Inferior parietal cortex (tissue), 1 donor: ENCODE results near the gene C14orf93.
A peak's percentile ranks its signal among the peaks of the same experiment; 100 is the strongest.
"Not testable (repeated sequence)": the region's sequence is repeated elsewhere in the genome, so short reads cannot be mapped to it uniquely, and the experiment has no call there.

Experiments used
- DNase-seq: peaks from one replicate; pipeline ENCODE4 v3.0.0-alpha.2; 2016; ENCODE audit errors: extremely low spot score

Gene C14orf93

DNA sequence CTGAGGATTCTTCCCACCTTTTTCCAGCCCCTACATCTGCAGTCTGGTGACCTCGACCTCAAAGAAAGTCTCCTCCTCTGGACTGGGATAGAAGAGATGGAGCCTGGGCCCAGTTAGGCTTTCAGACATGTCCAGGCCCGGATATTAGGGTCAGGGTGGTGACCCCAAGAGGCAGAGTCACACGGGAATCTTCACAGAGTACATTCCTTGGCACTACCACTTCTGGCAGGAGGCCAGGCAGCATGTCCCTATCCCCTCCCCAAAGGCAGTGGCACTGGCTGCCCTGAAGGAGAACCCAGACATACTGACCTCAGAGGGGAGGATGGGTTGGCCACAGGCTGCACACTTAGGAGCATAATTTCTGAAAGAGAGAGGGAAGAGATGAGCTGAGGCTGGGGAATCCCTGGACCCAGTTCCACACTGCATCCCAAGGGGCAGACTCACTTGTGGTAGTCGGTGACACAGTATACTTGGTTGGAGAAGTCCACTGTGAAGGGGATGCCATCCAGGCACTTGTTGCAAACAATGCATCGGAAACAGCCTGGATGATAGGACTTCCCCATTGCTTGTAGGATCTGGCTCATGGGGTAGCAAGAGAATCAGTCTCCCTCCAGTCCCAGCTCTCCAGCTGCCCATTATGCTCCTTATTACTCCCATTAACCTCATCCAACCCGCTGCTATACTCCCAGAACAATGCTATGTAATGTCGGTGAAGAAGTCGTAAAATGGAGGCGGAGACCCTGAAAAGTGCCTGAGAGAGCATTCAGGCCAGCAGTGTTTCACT, 35.2 kb downstream of the C14orf93 start:
- DNase-seq, result no peak

DNA sequence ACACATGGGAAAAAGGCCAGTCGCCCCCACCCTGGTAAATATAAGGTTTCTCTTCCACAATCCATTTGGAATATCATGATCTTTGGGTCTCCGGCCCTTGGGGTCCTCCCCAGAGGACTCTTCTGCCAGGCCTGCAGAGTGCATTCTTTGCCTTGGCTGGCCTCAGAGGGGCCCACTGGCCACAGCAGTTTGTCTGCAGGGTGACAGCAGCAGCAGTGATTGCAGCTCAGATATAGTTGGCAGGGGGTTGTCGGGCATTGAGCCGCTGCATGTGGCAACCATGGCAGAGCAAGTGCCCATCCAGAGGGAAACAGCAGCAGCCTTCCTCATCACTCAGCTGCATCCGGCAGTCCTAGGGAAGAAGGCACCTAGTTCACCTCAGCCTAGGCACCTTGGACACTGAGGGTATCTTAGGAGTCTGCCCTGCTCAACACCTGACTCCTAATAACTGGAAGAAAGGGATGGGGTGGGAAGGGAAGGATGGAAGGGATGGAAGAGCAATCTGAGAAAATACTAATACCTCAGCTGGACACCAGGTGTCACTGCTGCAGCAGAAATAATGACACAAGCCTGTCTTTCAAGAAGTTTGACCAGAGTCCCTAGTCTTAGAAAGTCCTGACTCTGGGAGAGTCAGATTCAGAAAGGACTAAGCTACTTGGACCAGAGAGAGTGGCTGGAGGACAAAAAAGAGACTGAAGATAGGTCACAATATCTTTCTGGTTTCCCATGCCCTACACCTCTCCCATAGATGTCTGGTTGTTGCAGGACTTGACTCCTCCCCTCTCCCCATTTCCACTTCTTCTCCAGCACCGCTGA, 36.5 kb downstream of the C14orf93 start:
- DNase-seq, result peak; percentile 69

DNA sequence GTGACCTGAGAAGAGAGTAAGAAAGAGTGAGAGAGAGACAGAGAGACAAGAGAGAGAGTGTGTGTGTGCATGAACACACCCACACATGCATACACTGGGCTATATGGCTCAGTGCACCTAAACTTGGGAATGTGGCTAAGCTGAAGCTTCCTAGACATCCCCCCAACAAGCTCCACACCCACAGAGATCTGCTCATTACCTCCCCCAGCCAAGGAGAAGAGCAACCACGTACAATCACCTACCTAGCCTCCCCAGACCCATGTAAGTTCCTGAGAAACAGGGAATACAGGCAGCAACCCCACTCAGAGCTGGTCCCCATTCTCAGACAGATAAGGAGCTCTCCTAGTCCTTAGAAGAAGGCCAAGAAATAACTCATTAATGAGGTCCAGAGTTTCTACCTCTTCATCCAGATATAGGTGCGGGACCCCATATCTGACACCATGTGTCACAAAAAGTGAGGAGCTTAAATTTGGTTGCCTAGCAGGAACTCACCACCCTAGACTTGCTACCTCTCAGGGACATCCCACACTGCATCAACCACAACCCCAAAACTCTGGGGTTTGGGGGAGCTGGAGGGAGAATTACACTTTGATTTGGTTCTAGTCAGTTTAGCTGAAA, 37.5 kb downstream of the C14orf93 start:
- DNase-seq, result no peak

DNA sequence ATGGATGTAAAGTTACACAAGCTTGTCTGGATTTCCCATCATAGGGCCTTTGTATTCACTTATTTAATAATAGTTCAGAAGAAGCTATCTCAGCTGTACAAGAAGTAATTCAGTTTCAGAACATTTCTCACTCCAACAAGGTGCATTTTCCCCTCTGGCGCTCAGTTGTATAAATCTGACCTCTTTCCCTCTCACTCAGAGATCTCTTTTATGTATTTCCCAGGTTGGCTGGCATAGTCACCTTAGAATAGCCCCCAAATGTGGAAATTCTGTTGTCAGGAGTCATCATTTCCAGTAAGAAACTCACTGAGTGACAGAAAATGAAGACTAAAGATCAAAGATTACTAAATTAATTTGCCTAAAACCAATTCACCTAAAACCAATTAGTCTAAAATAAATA, 38.8 kb downstream of the C14orf93 start:
- no peak for DNase-seq

DNA sequence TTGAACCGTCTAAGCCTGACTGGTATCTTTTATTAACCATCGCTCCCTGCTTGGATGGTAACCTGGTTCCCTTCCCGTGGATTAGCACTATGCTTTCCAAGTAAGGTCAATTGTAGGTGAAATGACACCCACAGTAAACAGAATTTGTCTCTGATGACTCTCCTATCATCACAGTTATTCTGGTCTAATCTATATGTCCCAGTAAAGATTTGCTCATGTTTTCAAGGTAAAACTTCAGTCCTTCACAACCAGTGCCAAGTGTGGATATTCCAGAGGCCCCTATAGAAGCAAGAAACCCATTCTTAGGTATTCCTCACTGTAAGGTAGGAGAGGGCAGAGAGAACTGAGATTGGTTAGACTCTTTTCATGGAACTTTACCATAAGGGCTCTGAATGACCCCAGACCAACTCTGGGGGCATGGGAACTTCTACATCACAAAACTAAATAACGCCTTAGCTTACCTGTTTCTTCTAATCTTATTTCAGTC, 43.1 kb downstream of the C14orf93 start:
- no peak for DNase-seq

DNA sequence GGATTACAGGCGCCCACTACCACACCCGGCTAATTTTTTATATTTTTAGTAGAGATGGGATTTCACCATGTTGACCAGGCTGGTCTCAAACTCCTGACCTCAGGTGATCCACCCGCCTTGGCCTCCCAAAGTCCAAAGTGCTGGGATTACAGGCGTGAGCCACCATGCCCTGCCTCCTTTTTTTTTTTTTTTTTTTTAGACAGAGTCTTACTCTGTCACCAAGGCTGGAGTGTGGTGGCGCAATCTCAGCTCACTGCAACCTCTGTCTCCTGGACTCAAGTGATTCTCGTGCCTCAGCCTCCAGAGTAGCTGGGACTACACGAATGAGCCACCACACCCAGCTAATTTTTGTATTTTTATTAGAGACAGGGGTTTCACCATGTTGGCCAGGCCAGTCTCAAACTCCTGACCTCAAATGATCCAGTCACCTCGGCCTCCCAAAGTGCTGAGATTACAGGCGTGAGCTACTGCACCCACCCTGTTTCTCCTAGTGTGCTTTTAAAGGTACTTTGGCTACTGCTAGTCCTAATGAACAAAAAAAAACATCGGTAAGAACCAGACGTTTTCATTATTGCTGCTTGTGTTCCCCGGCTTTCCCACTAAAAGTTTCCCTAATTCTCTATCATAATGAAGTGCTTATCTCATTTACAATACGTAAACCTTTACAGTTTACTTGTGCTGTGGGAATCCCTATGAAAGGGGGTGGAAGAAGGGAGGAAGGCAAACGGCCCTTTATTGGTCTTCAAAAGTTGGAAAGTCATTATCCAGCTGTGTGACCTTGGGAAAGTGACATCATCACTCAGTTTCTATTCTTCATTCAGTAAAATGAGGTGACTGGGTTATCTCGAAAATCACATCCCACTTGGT, 43.8 kb downstream of the C14orf93 start:
- not testable (repeated sequence) for DNase-seq

DNA sequence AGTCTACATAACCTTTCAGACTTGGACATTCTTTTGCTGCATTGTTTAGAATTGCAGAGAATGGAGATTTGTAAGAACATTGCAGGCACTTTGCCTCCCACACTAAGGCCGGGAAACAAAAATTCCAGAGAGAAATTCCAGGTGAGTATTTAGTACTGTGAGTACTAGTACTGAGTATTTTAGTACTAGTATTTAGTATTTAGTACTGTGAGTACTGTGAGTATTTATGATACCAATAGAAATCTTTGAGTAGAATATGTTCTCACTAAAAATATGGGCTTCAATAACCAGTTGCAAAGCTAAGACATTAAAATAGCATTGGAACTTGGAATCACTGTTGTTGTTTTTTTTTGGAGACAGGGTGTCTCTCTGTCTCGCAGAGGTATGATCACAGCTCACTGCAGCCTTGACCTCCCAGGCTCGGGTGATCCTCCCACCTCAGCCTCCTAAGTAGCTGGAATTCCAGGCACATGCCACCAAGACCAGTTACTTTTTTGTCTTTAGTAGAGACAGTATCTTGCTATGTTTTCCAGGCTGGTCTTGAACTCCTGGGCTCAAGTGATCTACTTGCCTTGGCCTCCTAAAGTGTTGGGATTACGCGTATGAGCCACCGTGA, 47.8 kb downstream of the C14orf93 start:
- no peak for DNase-seq

DNA sequence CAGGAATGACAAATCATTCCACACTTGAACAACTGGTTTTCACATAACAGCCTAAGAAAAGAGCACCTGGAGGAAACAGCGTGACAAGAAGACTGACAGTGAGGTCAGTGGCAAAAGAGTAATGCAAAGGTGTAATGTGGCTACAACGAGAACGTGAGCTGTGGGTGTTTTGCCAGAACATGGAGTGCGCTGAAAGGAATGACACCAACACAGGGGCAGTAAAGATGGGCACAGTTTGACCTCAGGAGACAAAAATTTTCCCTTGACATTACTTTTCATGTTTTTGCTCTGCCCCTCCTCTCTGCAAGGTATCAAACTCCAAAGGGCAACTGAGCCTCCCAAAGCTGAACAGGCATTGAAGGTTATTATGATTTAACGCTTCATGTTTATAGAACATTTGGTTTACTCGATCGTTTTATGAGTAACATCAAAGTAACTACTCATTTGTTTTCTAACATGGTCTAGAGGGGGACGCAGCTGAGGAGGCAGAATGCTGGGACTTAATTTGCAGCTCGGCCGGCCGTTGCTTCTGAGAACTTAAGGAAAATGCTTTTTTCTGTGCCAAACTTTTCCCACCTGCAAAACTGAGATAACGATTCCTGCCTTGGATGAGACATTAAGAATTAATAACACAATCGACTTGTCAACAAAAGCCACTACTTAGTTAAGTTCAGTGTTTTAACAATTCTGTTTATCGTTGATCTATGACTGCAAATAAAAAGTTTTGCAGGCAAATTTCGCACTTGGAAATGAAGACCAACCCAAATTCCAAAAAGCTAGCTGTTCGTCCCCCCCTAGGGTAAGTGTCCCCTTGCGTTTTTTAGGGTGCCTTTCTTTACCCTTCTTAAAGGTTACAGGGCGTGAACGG, 54.0 kb downstream of the C14orf93 start:
- no peak for DNase-seq

DNA sequence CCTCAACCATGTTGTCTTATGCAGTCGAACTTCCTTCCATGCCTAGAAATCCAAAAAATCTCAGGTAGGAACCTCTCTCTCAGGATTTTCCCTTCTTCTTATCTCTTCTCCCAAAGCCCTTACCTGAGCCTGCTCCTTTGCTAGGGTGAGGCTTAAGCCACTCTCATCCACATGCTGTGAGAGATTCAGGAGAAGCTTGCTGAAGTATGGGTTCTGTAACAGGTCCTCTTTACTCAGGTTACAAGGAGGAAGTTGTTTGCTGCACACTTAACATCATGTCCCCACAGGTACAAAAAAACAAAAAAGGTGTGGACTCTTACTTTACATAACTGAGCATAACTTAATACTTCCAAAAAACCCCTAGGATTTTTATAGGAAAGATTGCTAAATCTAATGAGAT, 57.5 kb downstream of the C14orf93 start:
- no peak for DNase-seq

DNA sequence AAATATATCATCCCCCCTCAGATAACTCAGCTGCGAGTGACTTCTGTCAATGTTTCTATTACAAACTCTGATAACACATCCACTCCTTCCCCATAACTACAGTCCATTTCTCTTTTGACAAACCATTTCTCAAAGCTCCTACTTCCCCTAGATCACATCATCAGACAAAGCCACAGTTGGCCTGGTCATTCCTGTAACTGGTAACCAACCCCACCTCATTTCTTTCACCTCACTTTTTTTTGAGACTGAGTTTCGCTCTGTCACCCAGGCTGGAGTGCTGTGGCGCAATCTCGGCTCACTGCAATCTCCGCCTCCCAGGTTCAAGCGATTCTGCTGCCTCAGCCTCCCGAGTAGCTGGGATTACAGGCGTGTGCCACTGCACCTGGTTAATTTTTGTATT, 58.1 kb downstream of the C14orf93 start:
- DNase-seq, result not testable (repeated sequence)

DNA sequence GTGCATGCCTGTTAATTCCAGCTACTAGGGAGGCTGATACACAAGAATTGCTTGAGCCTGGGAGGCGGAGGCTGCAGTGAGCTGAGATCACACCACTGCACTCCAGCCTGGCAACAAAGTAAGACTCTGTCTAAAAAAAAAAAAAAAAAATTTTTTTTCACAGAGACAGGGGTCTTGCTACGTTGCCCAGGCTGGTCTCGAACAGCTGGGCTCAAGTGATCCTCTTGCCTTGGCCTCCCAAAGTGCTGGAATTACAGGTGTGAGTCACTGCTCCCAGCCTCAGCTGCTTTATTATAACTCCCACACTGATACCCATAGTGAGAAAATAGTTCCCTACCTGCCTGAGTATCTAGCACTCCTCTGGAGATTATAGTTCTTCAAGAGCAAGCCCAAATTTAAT, 64.3 kb downstream of the C14orf93 start:
- no peak for DNase-seq

DNA sequence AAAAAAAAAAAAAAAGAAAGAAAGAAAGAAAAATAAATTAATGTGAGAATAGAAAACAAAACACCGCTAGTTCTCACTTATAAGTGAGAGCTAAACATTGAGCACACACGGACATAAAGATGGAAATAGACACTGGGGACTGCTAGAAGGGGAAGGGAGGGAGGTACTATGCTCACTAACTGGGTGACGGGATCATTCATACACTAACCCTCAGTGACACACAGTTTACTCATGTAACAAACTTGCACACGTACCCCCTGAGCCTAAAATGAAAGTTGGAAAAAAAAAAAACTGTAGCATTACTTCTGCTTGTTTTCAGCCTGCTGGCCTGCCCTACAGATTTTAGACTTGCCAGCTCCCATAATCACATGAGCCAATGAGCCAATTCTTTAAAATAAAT, 70.3 kb downstream of the C14orf93 start:
- no peak for DNase-seq
